ENCODE measurements around the gene MMS19.

DNA sequence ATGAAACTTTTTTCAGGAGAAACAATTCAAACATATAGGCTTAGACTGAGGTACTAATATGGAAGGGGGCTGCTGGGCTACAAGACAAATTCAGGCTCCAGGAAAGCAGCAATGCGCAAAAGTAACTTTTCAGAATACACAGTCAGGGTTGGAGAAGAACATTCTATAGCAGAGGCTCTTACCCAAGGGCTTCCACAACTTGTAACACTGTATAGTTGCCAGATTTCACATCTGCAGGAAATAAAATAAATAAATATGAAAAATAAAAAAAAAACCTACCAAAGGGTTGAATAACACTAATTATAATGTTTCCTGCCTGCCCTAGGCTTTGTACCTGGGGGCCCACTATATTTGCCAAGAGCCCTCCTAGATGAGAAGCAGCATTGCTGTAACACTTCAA, 14.3 kb downstream of the MMS19 start:
- TF ChIP-seq SIN3A (IDR thresholded peaks at IDR 0.05; ENCODE audit: borderline replicate concordance, insufficient read depth, low read length) (no peak), POLR2AphosphoS5 (IDR thresholded peaks at IDR 0.05; ENCODE audit: low read depth, low read length) (no peak), REST (IDR thresholded peaks at IDR 0.05; ENCODE audit: insufficient read depth in 1 of 2, low read depth in 2 of 2, low read length in 2 of 2) (no peak), TAF1 (IDR thresholded peaks at IDR 0.05; ENCODE audit: borderline replicate concordance, insufficient read depth, low read length) (no peak), FOXP2 (optimal IDR thresholded peaks at IDR 0.05; ENCODE audit: borderline replicate concordance, extremely low read depth, extremely low read length, insufficient read depth) (no peak)

Measured in PFSK-1 (cell line).